GM23338 (cell line): ENCODE data around the gene HMGN4. TPM values are rescaled to one million over a fixed set of nuclear protein-coding genes. Genes with fewer than 3 reads are reported as not detected.

Experiments used
- ATAC-seq: fragments of 200-7000 bp; cut with Tn5 transposase; 3 replicates; pipeline ENCODE4 v1.9.1; 2020
- DNase-seq: peaks from one replicate; pipeline ENCODE4 v3.0.0-alpha.2; 2015; ENCODE audit warnings: low spot score
- H2AFZ ChIP-seq: fragments of 200-600 bp; sonication (generic); 2 replicates; pipeline ENCODE4 v1.8.0; 2016; ENCODE audit warnings: antibody characterized with exemption, mild to moderate bottlenecking, moderate library complexity
- H3F3A ChIP-seq: fragments of 200-600 bp; sonication (generic); replicated peaks from 2 replicates; pipeline ENCODE4 v1.8.0; 2017; ENCODE audit warnings: antibody characterized with exemption, mixed run types, low read depth
- H3K27ac ChIP-seq: fragments of 200-600 bp; sonication (generic); 2 replicates; pipeline ENCODE4 v1.6.1; 2016; ENCODE audit warnings: low read depth
- H3K27me3 ChIP-seq: fragments of 200-600 bp; sonication (generic); 2 replicates; pipeline ENCODE4 v1.8.0; 2016; ENCODE audit warnings: mild to moderate bottlenecking, mixed run types, moderate library complexity; ENCODE audit not compliant: insufficient read depth
- H3K36me3 ChIP-seq: fragments of 200-600 bp; sonication (generic); 2 replicates; pipeline ENCODE4 v1.8.0; 2016; ENCODE audit warnings: mild to moderate bottlenecking; ENCODE audit not compliant: insufficient read depth
- H3K4me1 ChIP-seq: fragments of 200-600 bp; sonication (generic); 2 replicates; pipeline ENCODE4 v1.8.0; 2016; ENCODE audit warnings: mild to moderate bottlenecking, moderate library complexity; ENCODE audit not compliant: insufficient read depth
- H3K4me2 ChIP-seq: fragments of 200-600 bp; sonication (generic); 2 replicates; pipeline ENCODE4 v1.7.1; 2017; ENCODE audit warnings: mixed run types
- H3K4me3 ChIP-seq: fragments of 200-600 bp; sonication (generic); 2 replicates; pipeline ENCODE4 v1.6.1; 2016; ENCODE audit warnings: mixed run types
- H3K79me2 ChIP-seq: fragments of 200-600 bp; sonication (generic); replicated peaks from 2 replicates; pipeline ENCODE4 v1.8.0; 2017; ENCODE audit warnings: mild to moderate bottlenecking; ENCODE audit not compliant: insufficient read depth
- H3K9me2 ChIP-seq: fragments of 200-600 bp; sonication (generic); 2 replicates; pipeline ENCODE4 v1.8.0; 2017; ENCODE audit not compliant: insufficient read depth
- H4K20me1 ChIP-seq: fragments of 200-600 bp; sonication (generic); replicated peaks from 2 replicates; pipeline ENCODE4 v1.8.0; 2017; ENCODE audit warnings: mild to moderate bottlenecking; ENCODE audit not compliant: insufficient read depth
- H3K27ac Mint-ChIP-seq: 2 replicates; pipeline ENCODE4 v1.8.0; 2020; ENCODE audit warnings: inconsistent platforms, mild to moderate bottlenecking, moderate library complexity, mixed read lengths
- H3K27me3 Mint-ChIP-seq: 3 replicates; pipeline ENCODE4 v1.8.0; 2022; ENCODE audit warnings: low read depth, mild to moderate bottlenecking, moderate library complexity, mixed read lengths, inconsistent platforms; ENCODE audit not compliant: insufficient read depth, poor library complexity
- H3K36me3 Mint-ChIP-seq: 3 replicates; pipeline ENCODE4 v1.8.0; 2021; ENCODE audit warnings: low read depth, mild to moderate bottlenecking, inconsistent platforms, moderate library complexity, mixed read lengths
- H3K4me1 Mint-ChIP-seq: 3 replicates; pipeline ENCODE4 v1.8.0; 2020; ENCODE audit warnings: mild to moderate bottlenecking, inconsistent platforms, mixed read lengths
- H3K4me3 Mint-ChIP-seq: 3 replicates; pipeline ENCODE4 v1.8.0; 2021; ENCODE audit warnings: moderate library complexity, mild to moderate bottlenecking, inconsistent platforms, mixed read lengths
- H3K9me3 Mint-ChIP-seq: 3 replicates; pipeline ENCODE4 v1.8.0; 2020; ENCODE audit warnings: moderate library complexity, mild to moderate bottlenecking, inconsistent platforms, mixed read lengths
- CREB1 ChIP-seq: fragments of 250-450 bp; sonication (Bioruptor Pico); IDR thresholded peaks from 2 replicates; pipeline ENCODE4 v1.5.0; 2020; ENCODE audit warnings: low read depth, mild to moderate bottlenecking, moderate library complexity
- CTCF ChIP-seq, 2 experiments: fragments of 200-600 bp in 1 of 2; sonication (generic) in 1 of 2; conservative IDR thresholded peaks; 2 replicates each; pipeline versions ENCODE4 v1.5.1 to v1.6.1; 2016 to 2017; ENCODE audit warnings: antibody characterized with exemption in 2 of 2, low read depth in 2 of 2, mild to moderate bottlenecking in 2 of 2, moderate library complexity in 1 of 2
- EZH2 ChIP-seq: fragments of 200-600 bp; sonication (generic); IDR thresholded peaks from one replicate; pipeline ENCODE4 v1.8.0; 2017; ENCODE audit warnings: antibody characterized with exemption, mild to moderate bottlenecking, low read depth; ENCODE audit not compliant: unreplicated experiment
- EZH2phosphoT487 ChIP-seq: fragments of 200-600 bp; sonication (generic); IDR thresholded peaks from one replicate; pipeline ENCODE4 v1.8.1; 2018; ENCODE audit warnings: antibody characterized with exemption; ENCODE audit not compliant: unreplicated experiment
- NANOG ChIP-seq: IDR thresholded peaks from 2 replicates; pipeline ENCODE4 v1.6.1; 2016; ENCODE audit warnings: antibody characterized with exemption, borderline replicate concordance
- POLR2AphosphoS5 ChIP-seq: IDR thresholded peaks from 2 replicates; pipeline ENCODE4 v1.6.1; 2016; ENCODE audit warnings: antibody characterized with exemption, low read depth
- STAT1 ChIP-seq: IDR thresholded peaks from one replicate; pipeline ENCODE4 v1.6.1; 2016; ENCODE audit warnings: antibody characterized with exemption; ENCODE audit not compliant: unreplicated experiment
- ZNF114 ChIP-seq: fragments of 250-450 bp; sonication (Bioruptor Pico); IDR thresholded peaks from 2 replicates; pipeline ENCODE4 v1.5.0; 2020; ENCODE audit warnings: mild to moderate bottlenecking, moderate library complexity
- ZNF331 ChIP-seq: fragments of 250-450 bp; sonication (Bioruptor Pico); IDR thresholded peaks from 2 replicates; pipeline ENCODE4 v1.5.0; 2020; ENCODE audit warnings: low read depth, mild to moderate bottlenecking, moderate library complexity
- ZNF462 ChIP-seq: fragments of 250-450 bp; sonication (Bioruptor Pico); IDR thresholded peaks from 2 replicates; pipeline ENCODE4 v1.5.0; 2020; ENCODE audit warnings: mild to moderate bottlenecking, moderate library complexity
- polyA plus RNA-seq: library from polyadenylated mRNA; unstranded; fragments of >200 nt; fragmentation: Nextera tagmentation; extraction: Ambion mirVana; gene quantifications from 2 replicates; pipeline ENCODE4 v1.2.1, GENCODE V29; 2016
- total RNA-seq: library from RNA; depleted of rRNA; stranded (reverse); fragments of >200 nt; shearing (Covaris generic); gene quantifications from 2 replicates; pipeline ENCODE4 v1.2.3, GENCODE V29; 2014
- TF ChIP-seq, protein P1 (sequence below): IDR thresholded peaks from one replicate; pipeline ENCODE4 v1.6.1; 2018; ENCODE audit warnings: antibody characterized with exemption; ENCODE audit not compliant: unreplicated experiment

The HMGN4 gene
- total and polyA plus RNA-seq, 2 experiments from 2014 or later: 35.3 to 91.4 TPM

GRCh38 chr6:26552640-26553188 lies 14.5 kb downstream of the HMGN4 start (continued):
- TF ChIP-seq ZNF462 (CRISPR knock-in tag): no peak
- TF ChIP-seq ZNF331 (CRISPR knock-in tag): no peak

GRCh38 chr6:26553264-26553634 lies 15.1 kb downstream of the HMGN4 start:
- no peak overlapping the region for H3K4me3 Mint-ChIP-seq
- Histone ChIP-seq H3K4me3 (peak overlapping the region; percentile 70), H3K9me2 (no peaks in the 10 kb centered on the region), H3K4me1 (no peaks in the 10 kb centered on the region), H3F3A (0 out of 2 replicates have a peak, but pooled peaks cover 2% of the 10 kb centered on the region), H3K27me3 (no peaks in the 10 kb centered on the region), H3K27ac (no peak overlapping the region), H2AFZ (0 out of 2 replicates have a peak overlapping the region, but pooled peaks have one; percentile 19), H4K20me1 (no peaks in the 10 kb centered on the region), H3K4me2 (peak overlapping the region; percentile 83), H3K36me3 (no peaks in the 10 kb centered on the region), H3K79me2 (no peaks in the 10 kb centered on the region)
- DNase-seq (peak; percentile 82), ATAC-seq (peak; percentile 9)
- peaks cover 14% of the 10 kb centered on the region; the same call in 2 of the 3 replicates for H3K4me1 Mint-ChIP-seq
- TF ChIP-seq ZNF331 (CRISPR knock-in tag) (no peak), EZH2 (no peak), POLR2AphosphoS5 (no peak), CREB1 (no peak), EZH2phosphoT487 (no peak), NANOG (no peak), STAT1 (no peak), ZNF114 (no peak), CTCF (conservative IDR thresholded peaks at IDR 0.05; ENCODE audit: low read depth in 2 of 2) (no peak)
- TF ChIP-seq, protein P1, sequence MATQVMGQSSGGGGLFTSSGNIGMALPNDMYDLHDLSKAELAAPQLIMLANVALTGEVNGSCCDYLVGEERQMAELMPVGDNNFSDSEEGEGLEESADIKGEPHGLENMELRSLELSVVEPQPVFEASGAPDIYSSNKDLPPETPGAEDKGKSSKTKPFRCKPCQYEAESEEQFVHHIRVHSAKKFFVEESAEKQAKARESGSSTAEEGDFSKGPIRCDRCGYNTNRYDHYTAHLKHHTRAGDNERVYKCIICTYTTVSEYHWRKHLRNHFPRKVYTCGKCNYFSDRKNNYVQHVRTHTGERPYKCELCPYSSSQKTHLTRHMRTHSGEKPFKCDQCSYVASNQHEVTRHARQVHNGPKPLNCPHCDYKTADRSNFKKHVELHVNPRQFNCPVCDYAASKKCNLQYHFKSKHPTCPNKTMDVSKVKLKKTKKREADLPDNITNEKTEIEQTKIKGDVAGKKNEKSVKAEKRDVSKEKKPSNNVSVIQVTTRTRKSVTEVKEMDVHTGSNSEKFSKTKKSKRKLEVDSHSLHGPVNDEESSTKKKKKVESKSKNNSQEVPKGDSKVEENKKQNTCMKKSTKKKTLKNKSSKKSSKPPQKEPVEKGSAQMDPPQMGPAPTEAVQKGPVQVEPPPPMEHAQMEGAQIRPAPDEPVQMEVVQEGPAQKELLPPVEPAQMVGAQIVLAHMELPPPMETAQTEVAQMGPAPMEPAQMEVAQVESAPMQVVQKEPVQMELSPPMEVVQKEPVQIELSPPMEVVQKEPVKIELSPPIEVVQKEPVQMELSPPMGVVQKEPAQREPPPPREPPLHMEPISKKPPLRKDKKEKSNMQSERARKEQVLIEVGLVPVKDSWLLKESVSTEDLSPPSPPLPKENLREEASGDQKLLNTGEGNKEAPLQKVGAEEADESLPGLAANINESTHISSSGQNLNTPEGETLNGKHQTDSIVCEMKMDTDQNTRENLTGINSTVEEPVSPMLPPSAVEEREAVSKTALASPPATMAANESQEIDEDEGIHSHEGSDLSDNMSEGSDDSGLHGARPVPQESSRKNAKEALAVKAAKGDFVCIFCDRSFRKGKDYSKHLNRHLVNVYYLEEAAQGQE: no peak
- H3K36me3 Mint-ChIP-seq: no peaks in the 10 kb centered on the region
- H3K27me3 Mint-ChIP-seq: peaks cover 26% of the 10 kb centered on the region
- H3K9me3 Mint-ChIP-seq: peaks cover 5% of the 10 kb centered on the region; the same call in 2 of the 3 replicates
- no peak overlapping the region for H3K27ac Mint-ChIP-seq
